GM12878 (cell line): ENCODE results near the gene DLD. TPM values are rescaled to one million over a fixed set of nuclear protein-coding genes. Genes with fewer than 3 reads are reported as not detected.

Source experiments
- ATAC-seq: fragments of 200-7000 bp; cut with Tn5 transposase; 3 replicates; pipeline ENCODE4 v1.9.1; 2020; ENCODE audit warnings: mild to moderate bottlenecking, moderate library complexity
- BruUV-seq: library from RNA; stranded (reverse); fragments of 400-500 nt; replicated peaks from 2 replicates; lab custom pipeline; 2021; lab: Mats Ljungman, UMichigan
- CTCF ChIA-PET: fragments of 300-600 bp; sonication (Branson Sonifier 250); formaldehyde crosslinking; extraction: SDS; loops from one replicate; lab custom pipeline; 2021; ENCODE audit warnings: inconsistent platforms; lab: Yijun Ruan, JAX
- POLR2A ChIA-PET: fragments of 350-600 bp; formaldehyde crosslinking; extraction: SDS; loops from one replicate; lab custom pipeline; 2021; ENCODE audit warnings: inconsistent platforms; lab: Charles Lee
- RAD21 ChIA-PET: fragments of 300-600 bp; sonication (Branson Sonifier 250); formaldehyde crosslinking; loops from one replicate; lab custom pipeline; 2023; ENCODE audit warnings: antibody characterized with exemption; ENCODE audit not compliant: unreplicated experiment; lab: Charles Lee
- SMC1A ChIA-PET: fragments of 300-600 bp; sonication (Branson Sonifier 250); formaldehyde crosslinking; loops from one replicate; lab custom pipeline; 2023; ENCODE audit not compliant: unreplicated experiment, uncharacterized antibody; lab: Charles Lee
- DNase-seq: peaks from one replicate; pipeline ENCODE4 v3.0.0-alpha.2; 2011; ENCODE audit warnings: low read depth, low spot score
- FAIRE-seq: peaks from 3 replicates; lab custom pipeline; 2011; peaks lifted over from hg19 to GRCh38; lab: Jason Lieb, UNC
- H2AFZ ChIP-seq: 2 replicates; pipeline ENCODE4 v1.6.0; 2011; ENCODE audit warnings: low read depth, low read length, control low read depth; ENCODE audit not compliant: control insufficient read depth
- H3K27ac ChIP-seq: 2 replicates; pipeline ENCODE4 v1.5.1; 2011; ENCODE audit warnings: control low read depth; ENCODE audit not compliant: control insufficient read depth, insufficient read depth
- H3K27me3 ChIP-seq, 2 experiments: replicated peaks in 1 of 2; 2 replicates each; pipeline versions ENCODE4 v1.6.0 to v1.6.1; 2011; ENCODE audit warnings: low read length in 1 of 2; ENCODE audit not compliant: control insufficient read depth in 2 of 2, insufficient read depth in 2 of 2
- H3K36me3 ChIP-seq, 2 experiments: 2 replicates each; pipeline ENCODE4 v1.5.1; 2011; ENCODE audit warnings: low read length in 1 of 2; ENCODE audit not compliant: control insufficient read depth in 2 of 2, insufficient read depth in 2 of 2
- H3K4me1 ChIP-seq: 2 replicates; pipeline ENCODE4 v1.6.1; 2011; ENCODE audit warnings: mild to moderate bottlenecking, low read length, moderate library complexity, mixed read lengths; ENCODE audit not compliant: control insufficient read depth, insufficient read depth
- H3K4me2 ChIP-seq: 2 replicates; pipeline ENCODE4 v1.6.0; 2011; ENCODE audit warnings: control low read depth; ENCODE audit not compliant: control insufficient read depth, insufficient read depth
- H3K4me3 ChIP-seq: fragments of 200-600 bp; sonication (generic); 2 replicates; pipeline ENCODE4 v1.5.1; 2016
- H3K79me2 ChIP-seq: 2 replicates; pipeline ENCODE4 v1.6.0; 2011; ENCODE audit warnings: low read length; ENCODE audit not compliant: control insufficient read depth, insufficient read depth
- H3K9ac ChIP-seq: 2 replicates; pipeline ENCODE4 v1.8.0; 2011; ENCODE audit warnings: low read length, control low read depth, mixed read lengths; ENCODE audit not compliant: control insufficient read depth, insufficient read depth
- H3K9me3 ChIP-seq: replicated peaks from 3 replicates; pipeline ENCODE4 v1.5.1; 2011; ENCODE audit warnings: mild to moderate bottlenecking, low read length; ENCODE audit not compliant: control insufficient read depth, insufficient read depth
- H4K20me1 ChIP-seq: 2 replicates; pipeline ENCODE4 v1.6.0; 2011; ENCODE audit not compliant: control insufficient read depth, insufficient read depth
- RAD21 ChIP-seq: IDR thresholded peaks from 2 replicates; pipeline ENCODE4 v1.6.1; 2011; ENCODE audit warnings: mild to moderate bottlenecking, low read depth, low read length, moderate library complexity; ENCODE audit not compliant: insufficient read depth
- RUNX3 ChIP-seq: IDR thresholded peaks from 2 replicates; pipeline ENCODE4 v1.6.1; 2012; ENCODE audit warnings: low read length, inconsistent platforms
- SMC3 ChIP-seq: IDR thresholded peaks from 2 replicates; pipeline ENCODE4 v1.6.1; 2011; ENCODE audit warnings: low read length, improper control_type of control experiment, borderline replicate concordance
- SREBF2 ChIP-seq: IDR thresholded peaks from 2 replicates; pipeline ENCODE4 v1.6.1; 2012; ENCODE audit warnings: mild to moderate bottlenecking, low read length
- WGBS: methylation state at CpG from one replicate; pipeline ENCODE4 v1.1.6; 2016; ENCODE audit warnings: low lambda C conversion rate; ENCODE audit not compliant: insufficient replicate concordance, insufficient coverage; ENCODE audit errors: missing lambda C conversion rate; 5-methylcytosine and 5-hydroxymethylcytosine counted together
- in situ Hi-C: fragments of 300-500 bp; cut with MboI; formaldehyde crosslinking; loops from 9 replicates; pipeline ENCODE4 v1.14.3; 2018; ENCODE audit warnings: mixed read lengths
- intact Hi-C: fragments of 100-400 bp; cut with micrococcal nuclease; formaldehyde crosslinking; loops from one replicate; pipeline ENCODE4 v1.14.2; 2022; ENCODE audit not compliant: unreplicated experiment
- polyA plus RNA-seq, 11 experiments: library from polyadenylated mRNA; depleted of rRNA in 4 of 11; unstranded in 6 of 11; stranded (reverse) in 5 of 11; fragments of >200 nt; fragmentation: Nextera tagmentation in 4 of 11; fragmentation: Illumina TruSeq in 1 of 11; extraction: Ambion mirVana in 4 of 11; extraction: Trizol in 1 of 11; gene quantifications; 1 replicate in 1 of 11; 2 replicates in 10 of 11; pipeline versions ENCODE4 v1.2.1 to v1.2.3, GENCODE V29; 2011 to 2016; ENCODE audit warnings: inconsistent platforms in 2 of 11, missing spikeins in 2 of 11, low read depth in 1 of 11
- total RNA-seq, 4 experiments: library from RNA; depleted of rRNA in 3 of 4; stranded (reverse); fragments of >200 nt in 3 of 4; fragmentation: Illumina TruSeq in 1 of 4; extraction: Trizol in 1 of 4; gene quantifications; 2 replicates each; pipeline versions ENCODE4 v1.2.1 to v1.2.3, GENCODE V29; 2013 to 2021
- TF ChIP-seq, protein P1 (sequence below), 3 experiments: IDR thresholded peaks in 2 of 3; conservative IDR thresholded peaks in 1 of 3; 2 replicates each; pipeline ENCODE4 v1.5.1; 2011; ENCODE audit warnings: low read depth in 3 of 3, low read length in 3 of 3, mild to moderate bottlenecking in 3 of 3, control low read depth in 2 of 3, moderate library complexity in 2 of 3, inconsistent platforms in 1 of 3, mixed read lengths in 1 of 3; ENCODE audit not compliant: control insufficient read depth in 2 of 3, insufficient read depth in 1 of 3; ENCODE audit errors: extremely low read depth in 1 of 3
- TF ChIP-seq, protein P2 (sequence below): fragments of 450-650 bp; IDR thresholded peaks from 2 replicates; pipeline ENCODE4 v1.6.1; 2017; ENCODE audit warnings: mild to moderate bottlenecking, moderate library complexity
- TF ChIP-seq, protein P3 (sequence below): fragments of 450-650 bp; IDR thresholded peaks from 2 replicates; pipeline ENCODE4 v1.6.1; 2017; ENCODE audit warnings: mild to moderate bottlenecking, moderate library complexity

DLD gene
- total and polyA plus RNA-seq, 10 of the 15 experiments (the other 5 are each of a cell fraction or from before 2014, with no cell fraction given): 62.7 to 314 (median 161) TPM

DNA sequence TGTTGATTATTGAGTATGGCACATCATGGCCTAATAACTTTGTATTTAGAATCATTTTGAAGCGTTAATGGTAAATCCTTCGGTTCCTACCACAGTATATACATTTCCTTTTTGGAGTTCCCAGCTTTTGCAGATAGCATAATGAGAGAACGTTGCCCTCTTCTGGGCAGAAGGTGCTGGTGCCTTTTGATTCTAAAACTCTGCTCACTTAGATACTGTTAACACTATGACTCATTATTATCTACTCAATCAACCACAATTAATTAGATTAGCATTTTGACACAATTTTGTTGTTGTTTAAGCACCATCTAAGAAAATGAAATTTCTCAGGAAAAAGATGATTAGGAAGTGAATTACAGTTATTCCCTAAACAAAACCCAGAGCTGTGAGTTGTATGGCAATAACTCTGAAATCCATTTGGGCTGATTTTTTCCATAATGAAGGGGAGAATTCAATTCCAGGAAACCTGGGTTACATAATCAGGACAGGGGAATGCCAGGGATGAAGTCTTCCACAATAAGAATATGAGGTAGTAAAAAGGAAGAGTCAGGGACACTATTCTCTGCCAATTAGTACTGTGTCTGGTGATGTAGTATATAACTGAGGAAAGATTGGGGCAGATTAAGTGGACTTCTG lies 11.5 kb upstream of the DLD start:
- POLR2A ChIA-PET: no interaction called here
- RAD21 ChIA-PET: interaction anchor here (1.1 kb wide), 1 partner anchor 10 kb away, joined by 3 read pairs; no protein-coding TSS in a partner anchor
- FAIRE-seq (no peak), ATAC-seq (peak; percentile 87)
- Histone ChIP-seq H3K9ac (no peak overlapping the region), H3K27me3 (no peaks in the 10 kb centered on the region; a peak in 1 of 4 replicates), H3K79me2 (no peaks in the 10 kb centered on the region), H2AFZ (no peak overlapping the region), H3K36me3 (no peaks in the 10 kb centered on the region), H3K4me2 (no peak overlapping the region; the same call in 1 of the 2 replicates), H3K27ac (no peak overlapping the region), H3K9me3 (no peaks in the 10 kb centered on the region), H3K4me3 (no peak overlapping the region), H4K20me1 (no peaks in the 10 kb centered on the region)
- intact Hi-C loops (loop anchor here (1.0 to 5.0 kb wide), 5 partner anchors 268 to 1087 kb away; no protein-coding TSS in a partner anchor), in situ Hi-C loops (loop anchor here (10.0 kb wide), 1 partner anchor 1085 kb away; no protein-coding TSS in a partner anchor)
- CTCF ChIA-PET: interaction anchor here (0.5 to 3.0 kb wide), 22 partner anchors 8 to 1087 kb away, joined by 3 to 25 read pairs (median 4); partner anchors contain the start of genes CBLL1 and DLD
- 0% methylated on average over 3 of the region's 3 CpGs for WGBS
- BruUV-seq: no TSS peak
- SMC1A ChIA-PET: interaction anchor here (0.6 to 2.5 kb wide), 7 partner anchors 7 to 267 kb away, joined by 3 to 15 read pairs (median 4); no protein-coding TSS in a partner anchor
- TF ChIP-seq, protein P1, sequence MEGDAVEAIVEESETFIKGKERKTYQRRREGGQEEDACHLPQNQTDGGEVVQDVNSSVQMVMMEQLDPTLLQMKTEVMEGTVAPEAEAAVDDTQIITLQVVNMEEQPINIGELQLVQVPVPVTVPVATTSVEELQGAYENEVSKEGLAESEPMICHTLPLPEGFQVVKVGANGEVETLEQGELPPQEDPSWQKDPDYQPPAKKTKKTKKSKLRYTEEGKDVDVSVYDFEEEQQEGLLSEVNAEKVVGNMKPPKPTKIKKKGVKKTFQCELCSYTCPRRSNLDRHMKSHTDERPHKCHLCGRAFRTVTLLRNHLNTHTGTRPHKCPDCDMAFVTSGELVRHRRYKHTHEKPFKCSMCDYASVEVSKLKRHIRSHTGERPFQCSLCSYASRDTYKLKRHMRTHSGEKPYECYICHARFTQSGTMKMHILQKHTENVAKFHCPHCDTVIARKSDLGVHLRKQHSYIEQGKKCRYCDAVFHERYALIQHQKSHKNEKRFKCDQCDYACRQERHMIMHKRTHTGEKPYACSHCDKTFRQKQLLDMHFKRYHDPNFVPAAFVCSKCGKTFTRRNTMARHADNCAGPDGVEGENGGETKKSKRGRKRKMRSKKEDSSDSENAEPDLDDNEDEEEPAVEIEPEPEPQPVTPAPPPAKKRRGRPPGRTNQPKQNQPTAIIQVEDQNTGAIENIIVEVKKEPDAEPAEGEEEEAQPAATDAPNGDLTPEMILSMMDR (IDR thresholded peaks at IDR 0.05 in 2 of 3, conservative IDR thresholded peaks at IDR 0.05 in 1 of 3; ENCODE audit: control insufficient read depth in 2 of 3, extremely low read depth in 1 of 3, insufficient read depth in 1 of 3, low read depth in 3 of 3, low read length in 3 of 3): peak; percentile 70 to 78 (median 77)
- TF ChIP-seq RAD21 (peak; percentile 68), SMC3 (peak; percentile 41; the same call in 1 of the 2 replicates), SREBF2 (no peak), RUNX3 (no peak)
- TF ChIP-seq, protein P2, sequence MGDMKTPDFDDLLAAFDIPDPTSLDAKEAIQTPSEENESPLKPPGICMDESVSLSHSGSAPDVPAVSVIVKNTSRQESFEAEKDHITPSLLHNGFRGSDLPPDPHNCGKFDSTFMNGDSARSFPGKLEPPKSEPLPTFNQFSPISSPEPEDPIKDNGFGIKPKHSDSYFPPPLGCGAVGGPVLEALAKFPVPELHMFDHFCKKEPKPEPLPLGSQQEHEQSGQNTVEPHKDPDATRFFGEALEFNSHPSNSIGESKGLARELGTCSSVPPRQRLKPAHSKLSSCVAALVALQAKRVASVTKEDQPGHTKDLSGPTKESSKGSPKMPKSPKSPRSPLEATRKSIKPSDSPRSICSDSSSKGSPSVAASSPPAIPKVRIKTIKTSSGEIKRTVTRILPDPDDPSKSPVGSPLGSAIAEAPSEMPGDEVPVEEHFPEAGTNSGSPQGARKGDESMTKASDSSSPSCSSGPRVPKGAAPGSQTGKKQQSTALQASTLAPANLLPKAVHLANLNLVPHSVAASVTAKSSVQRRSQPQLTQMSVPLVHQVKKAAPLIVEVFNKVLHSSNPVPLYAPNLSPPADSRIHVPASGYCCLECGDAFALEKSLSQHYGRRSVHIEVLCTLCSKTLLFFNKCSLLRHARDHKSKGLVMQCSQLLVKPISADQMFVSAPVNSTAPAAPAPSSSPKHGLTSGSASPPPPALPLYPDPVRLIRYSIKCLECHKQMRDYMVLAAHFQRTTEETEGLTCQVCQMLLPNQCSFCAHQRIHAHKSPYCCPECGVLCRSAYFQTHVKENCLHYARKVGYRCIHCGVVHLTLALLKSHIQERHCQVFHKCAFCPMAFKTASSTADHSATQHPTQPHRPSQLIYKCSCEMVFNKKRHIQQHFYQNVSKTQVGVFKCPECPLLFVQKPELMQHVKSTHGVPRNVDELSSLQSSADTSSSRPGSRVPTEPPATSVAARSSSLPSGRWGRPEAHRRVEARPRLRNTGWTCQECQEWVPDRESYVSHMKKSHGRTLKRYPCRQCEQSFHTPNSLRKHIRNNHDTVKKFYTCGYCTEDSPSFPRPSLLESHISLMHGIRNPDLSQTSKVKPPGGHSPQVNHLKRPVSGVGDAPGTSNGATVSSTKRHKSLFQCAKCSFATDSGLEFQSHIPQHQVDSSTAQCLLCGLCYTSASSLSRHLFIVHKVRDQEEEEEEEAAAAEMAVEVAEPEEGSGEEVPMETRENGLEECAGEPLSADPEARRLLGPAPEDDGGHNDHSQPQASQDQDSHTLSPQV: 0 out of 2 replicates have a peak, but pooled peaks have one; percentile 29
- TF ChIP-seq, protein P3, sequence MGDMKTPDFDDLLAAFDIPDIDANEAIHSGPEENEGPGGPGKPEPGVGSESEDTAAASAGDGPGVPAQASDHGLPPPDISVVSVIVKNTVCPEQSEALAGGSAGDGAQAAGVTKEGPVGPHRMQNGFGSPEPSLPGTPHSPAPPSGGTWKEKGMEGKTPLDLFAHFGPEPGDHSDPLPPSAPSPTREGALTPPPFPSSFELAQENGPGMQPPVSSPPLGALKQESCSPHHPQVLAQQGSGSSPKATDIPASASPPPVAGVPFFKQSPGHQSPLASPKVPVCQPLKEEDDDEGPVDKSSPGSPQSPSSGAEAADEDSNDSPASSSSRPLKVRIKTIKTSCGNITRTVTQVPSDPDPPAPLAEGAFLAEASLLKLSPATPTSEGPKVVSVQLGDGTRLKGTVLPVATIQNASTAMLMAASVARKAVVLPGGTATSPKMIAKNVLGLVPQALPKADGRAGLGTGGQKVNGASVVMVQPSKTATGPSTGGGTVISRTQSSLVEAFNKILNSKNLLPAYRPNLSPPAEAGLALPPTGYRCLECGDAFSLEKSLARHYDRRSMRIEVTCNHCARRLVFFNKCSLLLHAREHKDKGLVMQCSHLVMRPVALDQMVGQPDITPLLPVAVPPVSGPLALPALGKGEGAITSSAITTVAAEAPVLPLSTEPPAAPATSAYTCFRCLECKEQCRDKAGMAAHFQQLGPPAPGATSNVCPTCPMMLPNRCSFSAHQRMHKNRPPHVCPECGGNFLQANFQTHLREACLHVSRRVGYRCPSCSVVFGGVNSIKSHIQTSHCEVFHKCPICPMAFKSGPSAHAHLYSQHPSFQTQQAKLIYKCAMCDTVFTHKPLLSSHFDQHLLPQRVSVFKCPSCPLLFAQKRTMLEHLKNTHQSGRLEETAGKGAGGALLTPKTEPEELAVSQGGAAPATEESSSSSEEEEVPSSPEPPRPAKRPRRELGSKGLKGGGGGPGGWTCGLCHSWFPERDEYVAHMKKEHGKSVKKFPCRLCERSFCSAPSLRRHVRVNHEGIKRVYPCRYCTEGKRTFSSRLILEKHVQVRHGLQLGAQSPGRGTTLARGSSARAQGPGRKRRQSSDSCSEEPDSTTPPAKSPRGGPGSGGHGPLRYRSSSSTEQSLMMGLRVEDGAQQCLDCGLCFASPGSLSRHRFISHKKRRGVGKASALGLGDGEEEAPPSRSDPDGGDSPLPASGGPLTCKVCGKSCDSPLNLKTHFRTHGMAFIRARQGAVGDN: no peak
- TF ChIP-seq, all 136 proteins: peak for 4
- no peaks in the 10 kb centered on the region for H3K4me1 ChIP-seq
- no peak for DNase-seq
